Measurements from ENCODE around the gene ZNF77.

DNA sequence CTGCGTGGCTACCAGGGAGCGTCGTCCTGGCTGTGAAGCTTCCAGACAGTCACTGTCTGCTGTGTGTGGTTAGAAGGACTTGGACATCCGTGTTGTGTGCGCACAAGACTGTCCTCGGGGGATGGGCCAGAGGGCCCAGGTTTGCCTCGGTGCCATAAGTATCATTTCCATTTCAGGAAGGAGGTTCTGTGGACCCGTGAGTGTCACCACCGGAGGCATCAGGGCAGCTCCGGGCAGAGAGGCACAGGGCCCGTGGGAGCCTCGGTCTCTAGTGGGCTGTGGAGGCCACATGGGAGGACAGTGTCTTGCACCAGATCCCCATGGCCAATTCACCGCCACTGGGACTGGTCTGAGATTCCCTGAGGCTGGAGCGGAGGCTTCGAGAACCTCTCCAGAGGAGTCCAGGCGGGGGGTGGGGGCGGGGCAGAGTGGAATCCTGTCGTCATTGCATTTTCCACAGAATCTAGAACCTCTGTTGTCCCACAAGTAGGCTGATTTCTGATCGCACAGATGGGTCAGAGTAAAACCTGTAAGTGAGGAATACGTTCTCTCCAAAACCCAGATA, 38.1 kb downstream of the ZNF77 start:
- TF ChIP-seq, protein P1, sequence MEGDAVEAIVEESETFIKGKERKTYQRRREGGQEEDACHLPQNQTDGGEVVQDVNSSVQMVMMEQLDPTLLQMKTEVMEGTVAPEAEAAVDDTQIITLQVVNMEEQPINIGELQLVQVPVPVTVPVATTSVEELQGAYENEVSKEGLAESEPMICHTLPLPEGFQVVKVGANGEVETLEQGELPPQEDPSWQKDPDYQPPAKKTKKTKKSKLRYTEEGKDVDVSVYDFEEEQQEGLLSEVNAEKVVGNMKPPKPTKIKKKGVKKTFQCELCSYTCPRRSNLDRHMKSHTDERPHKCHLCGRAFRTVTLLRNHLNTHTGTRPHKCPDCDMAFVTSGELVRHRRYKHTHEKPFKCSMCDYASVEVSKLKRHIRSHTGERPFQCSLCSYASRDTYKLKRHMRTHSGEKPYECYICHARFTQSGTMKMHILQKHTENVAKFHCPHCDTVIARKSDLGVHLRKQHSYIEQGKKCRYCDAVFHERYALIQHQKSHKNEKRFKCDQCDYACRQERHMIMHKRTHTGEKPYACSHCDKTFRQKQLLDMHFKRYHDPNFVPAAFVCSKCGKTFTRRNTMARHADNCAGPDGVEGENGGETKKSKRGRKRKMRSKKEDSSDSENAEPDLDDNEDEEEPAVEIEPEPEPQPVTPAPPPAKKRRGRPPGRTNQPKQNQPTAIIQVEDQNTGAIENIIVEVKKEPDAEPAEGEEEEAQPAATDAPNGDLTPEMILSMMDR (IDR thresholded peaks at IDR 0.05; ENCODE audit: borderline replicate concordance, extremely low read depth, low read length, poor library complexity, severe bottlenecking): no peak
- TF ChIP-seq EZH2 (IDR thresholded peaks at IDR 0.05; ENCODE audit: borderline replicate concordance, low read depth, low read length, severe bottlenecking): no peak

Measured in DND-41 (cell line).